Stimulated activated naive B cell treated with anti-CD40 and anti-IgM and Interleukin-4, amounts not matched to agents 10 μg/mL and 1 μg/mL and 100 μg/mL, for 72 hours (primary cell): ENCODE results near the gene KRTAP20-4.

ENCODE experiments used
- ATAC-seq, 2 donors: fragments of 150-1000 bp; cut with Tn5 transposase; replicated peaks; 2 replicates each; pipeline ENCODE4 v1.10.0; 2021; ENCODE audit warnings: moderate library complexity in 1 of 2
- DNase-seq: peaks from one replicate; pipeline ENCODE4 v3.0.0; 2021
- H3K27ac Mint-ChIP-seq: one replicate; pipeline ENCODE4 v1.8.0; 2022; ENCODE audit warnings: mild to moderate bottlenecking, mixed read lengths
- H3K27me3 Mint-ChIP-seq, 2 donors: one replicate each; pipeline ENCODE4 v1.8.0; 2022; ENCODE audit warnings: mixed read lengths in 2 of 2
- H3K36me3 Mint-ChIP-seq, 2 donors: one replicate each; pipeline ENCODE4 v1.8.0; 2022; ENCODE audit warnings: mixed read lengths in 2 of 2, mild to moderate bottlenecking in 1 of 2
- H3K4me1 Mint-ChIP-seq, 2 donors: one replicate each; pipeline ENCODE4 v1.8.0; 2022; ENCODE audit warnings: mixed read lengths in 2 of 2, mild to moderate bottlenecking in 1 of 2
- H3K4me3 Mint-ChIP-seq, 2 donors: one replicate each; pipeline ENCODE4 v1.8.0; 2022; ENCODE audit warnings: mild to moderate bottlenecking in 2 of 2, mixed read lengths in 2 of 2, moderate library complexity in 1 of 2
- H3K9me3 Mint-ChIP-seq, 2 donors: one replicate each; pipeline ENCODE4 v1.8.0; 2022; ENCODE audit warnings: mixed read lengths in 2 of 2, mild to moderate bottlenecking in 1 of 2

The KRTAP20-4 gene

GRCh38 chr21:30623362-30623761, 2.9 kb downstream of the KRTAP20-4 start:
- Mint-ChIP-seq H3K27ac (no peak overlapping the region), H3K4me1 (no peaks in the 10 kb centered on the region), H3K9me3 (peaks cover 0 to 3% of the 10 kb centered on the region in 2 donors), H3K36me3 (no peaks in the 10 kb centered on the region), H3K27me3 (no peaks in the 10 kb centered on the region), H3K4me3 (no peak overlapping the region)
- no peak for DNase-seq
- no peak for ATAC-seq

- Mint-ChIP-seq H3K27ac (no peak overlapping the region), H3K36me3 (no peaks in the 10 kb centered on the region), H3K9me3 (peaks cover 0 to 3% of the 10 kb centered on the region in 2 donors), H3K4me3 (no peak overlapping the region), H3K4me1 (no peaks in the 10 kb centered on the region), H3K27me3 (no peaks in the 10 kb centered on the region)
- DNase-seq (no peak), ATAC-seq (no peak)
Observed at GRCh38 chr21:30625449-30626165, 5.2 kb downstream of the KRTAP20-4 start.

GRCh38 chr21:30628109-30628508, 7.7 kb downstream of the KRTAP20-4 start:
- ATAC-seq (no peak), DNase-seq (no peak)
- Mint-ChIP-seq H3K27ac (no peak overlapping the region), H3K9me3 (peaks cover 5% of the 10 kb centered on the region in 2 donors), H3K36me3 (no peaks in the 10 kb centered on the region), H3K4me1 (no peaks in the 10 kb centered on the region), H3K27me3 (no peaks in the 10 kb centered on the region), H3K4me3 (no peak overlapping the region)

GRCh38 chr21:30629200-30629599, 8.8 kb downstream of the KRTAP20-4 start:
- Mint-ChIP-seq H3K36me3 (no peaks in the 10 kb centered on the region), H3K27me3 (no peaks in the 10 kb centered on the region), H3K4me1 (no peaks in the 10 kb centered on the region), H3K9me3 (peaks cover 5% of the 10 kb centered on the region in 2 donors), H3K27ac (no peak overlapping the region), H3K4me3 (no peak overlapping the region)
- ATAC-seq (no peak), DNase-seq (no peak)

- H3K9me3 Mint-ChIP-seq, result peaks cover 2 to 5% of the 10 kb centered on the region in 2 donors
- H3K4me3 Mint-ChIP-seq, result no peak within 1 kb of the TSS
- ATAC-seq (no peak), DNase-seq (no peak)
- no peaks in the 10 kb centered on the region for H3K27me3 Mint-ChIP-seq
- no peaks in the 10 kb centered on the region for H3K36me3 Mint-ChIP-seq
- H3K27ac Mint-ChIP-seq, result no peak within 1 kb of the TSS
- H3K4me1 Mint-ChIP-seq, result no peaks in the 10 kb centered on the region
Observed at GRCh38 chr21:30634906-30635305, 14.5 kb downstream of the KRTAP20-4 start, which contains the start of gene KRTAP20-2. Gene KRTAP20-2 (plus strand): TSS chr21:30635206. CDS start chr21:30635264, 58 bp downstream.

- no peaks in the 10 kb centered on the region for H3K36me3 Mint-ChIP-seq
- H3K27ac Mint-ChIP-seq, result no peak overlapping the region
Observed at GRCh38 chr21:30638686-30639085, 18.3 kb downstream of the KRTAP20-4 start.

GRCh38 chr21:30642564-30642963, 22.1 kb downstream of the KRTAP20-4 start, which contains the start of gene KRTAP20-3:
Gene KRTAP20-3 (plus strand): TSS chr21:30642864.
- no peak within 1 kb of the TSS for H3K4me3 Mint-ChIP-seq
- H3K27me3 Mint-ChIP-seq, result no peaks in the 10 kb centered on the region
- H3K4me1 Mint-ChIP-seq, result no peaks in the 10 kb centered on the region
- H3K36me3 Mint-ChIP-seq, result no peaks in the 10 kb centered on the region
- ATAC-seq (no peak), DNase-seq (no peak)
- H3K9me3 Mint-ChIP-seq, result peaks cover 11 to 13% of the 10 kb centered on the region in 2 donors
- H3K27ac Mint-ChIP-seq, result no peak within 1 kb of the TSS

More at GRCh38 chr21:30638686-30639085, 18.3 kb downstream of the KRTAP20-4 start:
- peaks cover 3% of the 10 kb centered on the region in 2 donors for H3K9me3 Mint-ChIP-seq
- H3K4me3 Mint-ChIP-seq, result no peak overlapping the region
- DNase-seq, result no peak
- no peaks in the 10 kb centered on the region for H3K4me1 Mint-ChIP-seq
- no peak for ATAC-seq
- no peaks in the 10 kb centered on the region for H3K27me3 Mint-ChIP-seq

- DNase-seq (no peak), ATAC-seq (no peak)
- peaks cover 9 to 13% of the 10 kb centered on the region in 2 donors for H3K9me3 Mint-ChIP-seq
- no peaks in the 10 kb centered on the region for H3K4me1 Mint-ChIP-seq
- no peak overlapping the region for H3K27ac Mint-ChIP-seq
- no peak overlapping the region for H3K4me3 Mint-ChIP-seq
- H3K36me3 Mint-ChIP-seq, result no peaks in the 10 kb centered on the region
- no peaks in the 10 kb centered on the region for H3K27me3 Mint-ChIP-seq
Observed at GRCh38 chr21:30646904-30647414, 26.5 kb downstream of the KRTAP20-4 start.

- H3K36me3 Mint-ChIP-seq, result no peaks in the 10 kb centered on the region
- no peaks in the 10 kb centered on the region for H3K27me3 Mint-ChIP-seq
- DNase-seq, result no peak
- H3K9me3 Mint-ChIP-seq, result peaks cover 0 to 2% of the 10 kb centered on the region in 2 donors
- H3K27ac Mint-ChIP-seq, result no peak overlapping the region
- H3K4me3 Mint-ChIP-seq, result no peak overlapping the region
- no peak for ATAC-seq
- H3K4me1 Mint-ChIP-seq, result no peaks in the 10 kb centered on the region
Observed at GRCh38 chr21:30652891-30653290, 32.5 kb downstream of the KRTAP20-4 start.

GRCh38 chr21:30668776-30669175, 48.3 kb downstream of the KRTAP20-4 start:
- Mint-ChIP-seq H3K4me3 (no peak overlapping the region), H3K4me1 (no peaks in the 10 kb centered on the region), H3K27ac (no peak overlapping the region), H3K36me3 (no peaks in the 10 kb centered on the region), H3K27me3 (no peaks in the 10 kb centered on the region), H3K9me3 (peaks cover 13 to 20% of the 10 kb centered on the region in 2 donors)
- DNase-seq (no peak), ATAC-seq (no peak)
